GM12864 (cell line): ENCODE data around the gene CP.
"Not testable (repeated sequence)": the region's sequence is repeated elsewhere in the genome, so short reads cannot be mapped to it uniquely, and the experiment has no call there.

ENCODE experiments used
- DNase-seq: peaks from one replicate; pipeline ENCODE4 v3.0.0-alpha.2; 2011; ENCODE audit warnings: low read depth
- H3K4me3 ChIP-seq: 2 replicates; pipeline ENCODE4 v1.5.1; 2011; ENCODE audit warnings: mild to moderate bottlenecking, low read depth, low read length, control low read depth
- CTCF ChIP-seq: IDR thresholded peaks from 2 replicates; pipeline ENCODE4 v1.5.1; 2011; ENCODE audit warnings: low read depth, mild to moderate bottlenecking, moderate library complexity, low read length, control low read depth, inconsistent platforms; ENCODE audit errors: missing control alignments

Gene CP

DNA sequence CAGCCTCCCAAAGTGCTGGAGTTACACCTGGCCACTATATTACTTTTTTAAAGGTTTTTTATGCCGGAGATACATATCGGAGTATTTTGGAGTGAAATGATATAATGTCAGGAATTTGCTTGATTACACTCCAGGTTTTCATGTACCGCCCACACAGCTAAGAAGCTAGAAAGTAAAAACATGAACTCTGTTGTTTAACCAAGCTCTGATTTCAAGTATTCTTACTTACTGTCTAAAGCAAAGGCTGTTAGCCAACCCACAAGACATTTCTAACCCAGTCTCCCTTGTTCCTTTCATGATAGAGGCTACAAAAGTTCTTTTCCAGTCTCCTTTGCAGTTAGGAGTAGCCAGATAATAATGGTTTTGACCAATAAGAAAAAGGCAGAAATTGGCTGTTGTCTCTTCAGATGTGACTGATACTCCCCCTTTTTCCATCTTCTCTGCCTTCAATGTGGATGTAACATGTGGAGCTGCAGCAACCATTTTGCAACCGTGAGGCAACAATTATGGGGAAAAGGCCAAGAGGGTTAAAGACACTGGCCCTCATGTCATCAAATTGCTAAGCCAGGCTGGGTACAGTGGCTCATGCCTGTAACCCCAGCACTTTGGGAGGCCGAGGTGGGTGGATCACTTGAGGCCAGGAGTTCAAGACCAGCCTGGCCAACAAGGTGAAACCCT, 6.1 kb upstream of the CP start:
- DNase-seq = no peak
- no peak for TF ChIP-seq CTCF
- H3K4me3 ChIP-seq = no peak overlapping the region

DNA sequence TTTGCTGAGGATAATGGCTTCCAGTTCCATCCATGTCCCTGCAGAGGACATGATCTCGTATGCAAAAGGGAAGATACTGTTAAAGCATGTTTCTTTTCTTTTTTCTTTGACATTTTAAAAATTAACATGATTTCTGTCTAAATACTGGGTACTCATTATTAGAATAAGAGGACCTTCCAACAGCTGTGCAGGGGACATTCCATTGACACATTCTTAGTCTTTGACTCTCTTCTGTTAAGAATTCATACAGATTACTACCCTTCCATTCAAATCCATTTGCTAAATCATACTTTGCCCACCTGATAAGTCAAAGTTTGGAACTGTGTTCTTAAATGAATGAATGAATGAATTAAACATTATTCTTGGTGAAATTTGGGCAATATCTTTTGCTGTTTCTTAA, 5.1 kb upstream of the CP start:
- H3K4me3 ChIP-seq = no peak overlapping the region
- no peak for DNase-seq
- no peak for TF ChIP-seq CTCF

GRCh38 chr3:149224736-149225594, 3.3 kb upstream of the CP start:
- peak overlapping the region; percentile 33 for H3K4me3 ChIP-seq
- TF ChIP-seq CTCF = no peak
- DNase-seq = peak; percentile 60

GRCh38 chr3:149223461-149223820, 1.8 kb upstream of the CP start:
- DNase-seq = no peak
- no peak overlapping the region for H3K4me3 ChIP-seq
- no peak for TF ChIP-seq CTCF

DNA sequence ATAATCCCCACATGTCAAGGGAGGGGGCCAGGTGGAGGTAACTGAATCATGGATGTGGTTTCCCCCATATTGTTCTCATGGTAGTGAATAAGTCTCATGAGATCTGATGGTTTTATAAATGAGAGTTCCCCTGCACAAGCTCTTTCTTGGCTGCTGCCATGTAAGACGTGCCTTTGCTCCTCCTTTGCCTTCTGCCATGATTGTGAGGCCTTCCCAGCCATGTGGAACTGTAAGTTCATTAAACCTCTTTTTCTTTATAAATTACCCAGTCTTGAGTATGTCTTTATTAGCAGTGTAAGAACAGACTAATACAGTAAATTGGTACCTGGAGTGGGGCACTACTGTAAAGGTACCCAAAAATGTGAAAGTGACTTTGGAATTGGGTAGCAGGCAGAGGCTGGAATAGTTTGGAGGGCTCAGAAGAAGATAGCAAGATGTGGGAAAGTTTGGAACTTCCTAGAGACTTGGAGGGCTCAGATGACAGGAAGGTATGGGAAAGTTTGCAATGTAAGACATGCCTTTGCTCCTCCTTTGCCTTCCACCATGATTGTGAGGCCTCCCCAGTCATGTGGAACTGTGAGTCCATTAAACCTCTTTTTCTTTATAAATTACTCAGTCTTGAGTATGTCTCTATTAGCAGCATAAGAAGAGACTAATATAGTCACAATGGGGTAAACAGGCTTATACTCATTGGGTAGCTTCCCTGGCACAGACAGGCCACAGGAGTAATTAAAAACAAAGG, 2.1 kb downstream of the CP start:
- H3K4me3 ChIP-seq, DNase-seq: not testable (repeated sequence)

DNA sequence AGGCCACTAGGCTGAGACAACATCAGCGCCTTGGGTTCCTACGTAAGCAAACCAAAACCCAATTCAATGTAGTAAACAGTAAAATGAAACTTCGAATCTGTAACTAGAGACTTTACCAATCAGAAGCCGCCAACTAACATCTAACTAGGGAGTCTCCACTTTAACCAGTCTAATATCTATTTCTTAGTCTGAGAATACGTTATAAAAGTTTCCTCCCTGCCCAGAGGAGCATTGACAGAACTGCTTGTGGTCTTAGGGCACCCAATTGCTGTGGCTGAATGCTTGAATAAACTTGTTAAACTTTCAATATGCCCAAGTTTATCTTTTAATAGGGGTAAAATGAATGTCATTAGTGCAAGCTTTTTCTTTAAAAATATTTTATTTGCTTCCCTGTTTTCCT, 4.3 kb downstream of the CP start:
- TF ChIP-seq CTCF = no peak
- no peak overlapping the region for H3K4me3 ChIP-seq
- no peak for DNase-seq

DNA sequence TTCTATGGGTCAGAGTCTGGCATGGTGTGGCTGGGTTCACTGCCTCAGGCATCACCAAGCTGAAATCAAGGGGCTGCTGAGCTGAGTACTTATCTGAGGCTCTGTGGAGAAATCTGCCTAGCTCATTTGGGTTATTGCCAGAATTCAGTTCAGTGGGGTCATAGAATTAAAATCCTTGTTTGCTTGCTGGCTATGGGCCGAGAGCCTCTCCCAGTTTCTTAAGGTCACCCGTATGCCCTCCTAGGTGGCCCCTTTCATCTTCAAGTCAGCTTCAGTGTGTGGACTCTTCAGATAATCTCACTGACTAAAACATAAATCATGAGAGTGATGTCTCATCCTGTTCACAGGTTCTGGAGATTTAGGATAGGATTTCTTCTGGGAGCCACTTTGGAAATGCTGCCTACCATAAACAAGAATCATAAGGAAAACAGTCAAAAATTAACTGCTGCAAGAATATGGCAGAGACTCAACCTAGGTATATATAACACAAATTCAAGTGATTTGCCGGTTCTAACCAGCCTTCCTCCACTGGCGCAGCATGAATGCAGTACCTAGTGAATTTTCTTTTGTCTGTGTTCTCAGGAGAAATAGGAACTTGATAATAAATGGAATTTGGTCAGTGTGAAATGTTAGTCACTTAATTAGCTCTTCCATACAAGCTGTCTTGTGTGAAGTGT, 5.3 kb downstream of the CP start:
- no peak for DNase-seq
- H3K4me3 ChIP-seq = no peak overlapping the region
- TF ChIP-seq CTCF = no peak
